Measurements from ENCODE around the gene TNIP1.

DNA sequence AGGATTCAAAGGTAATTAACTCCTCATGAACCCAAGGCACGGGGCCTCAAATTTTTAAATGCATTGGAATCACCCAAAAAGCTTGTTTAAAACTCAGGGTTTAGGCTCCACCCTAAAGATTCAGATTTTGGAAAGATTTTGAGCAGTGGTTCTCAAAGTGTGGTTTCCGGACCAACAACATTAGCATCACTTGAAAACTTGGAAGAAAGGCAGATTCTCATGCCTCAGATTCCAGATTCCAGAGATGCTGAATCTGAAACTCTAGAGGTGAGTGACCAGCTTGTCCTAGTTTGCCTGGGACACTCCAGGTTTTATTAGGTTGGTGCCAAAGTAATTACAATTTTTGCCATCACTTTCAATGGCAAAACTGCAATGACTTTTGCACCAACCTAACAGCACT is 24.7 kb upstream of the TNIP1 start:
- TF ChIP-seq, protein P1, sequence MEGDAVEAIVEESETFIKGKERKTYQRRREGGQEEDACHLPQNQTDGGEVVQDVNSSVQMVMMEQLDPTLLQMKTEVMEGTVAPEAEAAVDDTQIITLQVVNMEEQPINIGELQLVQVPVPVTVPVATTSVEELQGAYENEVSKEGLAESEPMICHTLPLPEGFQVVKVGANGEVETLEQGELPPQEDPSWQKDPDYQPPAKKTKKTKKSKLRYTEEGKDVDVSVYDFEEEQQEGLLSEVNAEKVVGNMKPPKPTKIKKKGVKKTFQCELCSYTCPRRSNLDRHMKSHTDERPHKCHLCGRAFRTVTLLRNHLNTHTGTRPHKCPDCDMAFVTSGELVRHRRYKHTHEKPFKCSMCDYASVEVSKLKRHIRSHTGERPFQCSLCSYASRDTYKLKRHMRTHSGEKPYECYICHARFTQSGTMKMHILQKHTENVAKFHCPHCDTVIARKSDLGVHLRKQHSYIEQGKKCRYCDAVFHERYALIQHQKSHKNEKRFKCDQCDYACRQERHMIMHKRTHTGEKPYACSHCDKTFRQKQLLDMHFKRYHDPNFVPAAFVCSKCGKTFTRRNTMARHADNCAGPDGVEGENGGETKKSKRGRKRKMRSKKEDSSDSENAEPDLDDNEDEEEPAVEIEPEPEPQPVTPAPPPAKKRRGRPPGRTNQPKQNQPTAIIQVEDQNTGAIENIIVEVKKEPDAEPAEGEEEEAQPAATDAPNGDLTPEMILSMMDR (IDR thresholded peaks at IDR 0.05): no peak
- no peak for TF ChIP-seq POLR2A (IDR thresholded peaks at IDR 0.05)

Measured in adrenal gland (tissue), 5 donors.